Endothelial cell of umbilical vein (primary cell): ENCODE results near the gene CDC20. TPM values are rescaled to one million over a fixed set of nuclear protein-coding genes. Genes with fewer than 3 reads are reported as not detected.

Experiments
- BruUV-seq: library from RNA; stranded (reverse); fragments of 400-500 nt; replicated peaks from 2 replicates; lab custom pipeline; 2021; lab: Mats Ljungman, UMichigan
- CTCF ChIA-PET: fragments of 300-600, 350-600 bp; sonication (Branson Sonifier 250); formaldehyde crosslinking; loops from one replicate; lab custom pipeline; 2021; ENCODE audit warnings: antibody characterized with exemption, inconsistent platforms; lab: Charles Lee
- POLR2A ChIA-PET: fragments of 300-600, 350-600 bp; sonication (Branson Sonifier 250); formaldehyde crosslinking; loops from one replicate; lab custom pipeline; 2021; ENCODE audit warnings: antibody characterized with exemption, inconsistent platforms; lab: Charles Lee
- DNase-seq: peaks from one replicate; pipeline ENCODE4 v3.0.0-alpha.2; 2011; ENCODE audit warnings: low read depth, low spot score
- FAIRE-seq: peaks from 2 replicates; lab custom pipeline; 2011; peaks lifted over from hg19 to GRCh38; lab: Jason Lieb, UNC
- H2AFZ ChIP-seq: 2 replicates; pipeline ENCODE4 v1.6.0; 2012; ENCODE audit warnings: low read depth, low read length, control low read depth, inconsistent platforms
- H3K27ac ChIP-seq: 2 replicates; pipeline ENCODE4 v1.5.1; 2011; ENCODE audit warnings: low read depth, mild to moderate bottlenecking, control low read depth, low read length, moderate library complexity; ENCODE audit not compliant: insufficient read depth
- H3K27me3 ChIP-seq, 2 experiments: 2 replicates each; pipeline versions ENCODE4 v1.6.0 to v1.6.1; 2011; ENCODE audit warnings: low read length in 2 of 2, mixed read lengths in 1 of 2; ENCODE audit not compliant: control insufficient read depth in 2 of 2, insufficient read depth in 2 of 2
- H3K36me3 ChIP-seq, 2 experiments: 2 replicates in 1 of 2; 3 replicates in 1 of 2; pipeline ENCODE4 v1.5.1; 2011; ENCODE audit warnings: low read length in 2 of 2, mild to moderate bottlenecking in 1 of 2, moderate library complexity in 1 of 2; ENCODE audit not compliant: control insufficient read depth in 2 of 2, insufficient read depth in 2 of 2; ENCODE audit errors: extremely low read depth in 1 of 2
- H3K4me1 ChIP-seq: 3 replicates; pipeline ENCODE4 v1.5.1; 2011; ENCODE audit warnings: mild to moderate bottlenecking, low read length; ENCODE audit not compliant: control insufficient read depth, insufficient read depth; ENCODE audit errors: extremely low read depth
- H3K4me2 ChIP-seq: 2 replicates; pipeline ENCODE4 v1.6.1; 2011; ENCODE audit warnings: low read length, control low read depth, mixed read lengths; ENCODE audit not compliant: insufficient read depth
- H3K4me3 ChIP-seq, 3 experiments: fragments of 200-600 bp in 1 of 3; sonication (generic), shearing (Covaris generic) in 1 of 3; replicated peaks in 1 of 3; 2 replicates each; pipeline ENCODE4 v1.5.1; 2011 to 2016; ENCODE audit warnings: control low read depth in 3 of 3, low read length in 3 of 3, mild to moderate bottlenecking in 2 of 3, inconsistent platforms in 1 of 3, low read depth in 1 of 3, moderate library complexity in 1 of 3; ENCODE audit not compliant: insufficient read depth in 1 of 3
- H3K79me2 ChIP-seq: 2 replicates; pipeline ENCODE4 v1.6.0; 2012; ENCODE audit warnings: low read length, inconsistent platforms; ENCODE audit not compliant: control insufficient read depth, insufficient read depth
- H3K9ac ChIP-seq: replicated peaks from 2 replicates; pipeline ENCODE3; 2011; ENCODE audit warnings: low read length, control low read depth; ENCODE audit not compliant: insufficient read depth; ENCODE audit errors: extremely low read depth
- H3K9me1 ChIP-seq: replicated peaks from 3 replicates; pipeline ENCODE4 v1.6.0; 2011; ENCODE audit warnings: mild to moderate bottlenecking, low read length; ENCODE audit not compliant: control insufficient read depth, insufficient read depth; ENCODE audit errors: extremely low read depth
- H3K9me3 ChIP-seq: replicated peaks from 2 replicates; pipeline ENCODE4 v1.5.1; 2012; ENCODE audit warnings: low read length, inconsistent platforms; ENCODE audit not compliant: control insufficient read depth, insufficient read depth
- H4K20me1 ChIP-seq: replicated peaks from 2 replicates; pipeline ENCODE3; 2011; ENCODE audit warnings: mild to moderate bottlenecking, low read length; ENCODE audit not compliant: control insufficient read depth, insufficient read depth; ENCODE audit errors: extremely low read depth
- CTCF ChIP-seq, 2 donors: IDR thresholded peaks; 1 replicate in 1 of 2; 2 replicates in 1 of 2; pipeline ENCODE4 v1.5.1; 2011; ENCODE audit warnings: low read length in 2 of 2, mild to moderate bottlenecking in 2 of 2, moderate library complexity in 2 of 2, control low read depth in 1 of 2, inconsistent platforms in 1 of 2, low read depth in 1 of 2; ENCODE audit not compliant: insufficient read depth in 1 of 2; ENCODE audit errors: extremely low read depth in 1 of 2
- EZH2 ChIP-seq: IDR thresholded peaks from 2 replicates; pipeline ENCODE4 v1.6.1; 2012; ENCODE audit warnings: borderline replicate concordance, low read depth, mild to moderate bottlenecking, moderate library complexity, low read length, inconsistent platforms; ENCODE audit not compliant: severe bottlenecking
- FOS ChIP-seq: IDR thresholded peaks from 2 replicates; pipeline ENCODE4 v1.6.1; 2011; ENCODE audit warnings: mild to moderate bottlenecking, low read length, moderate library complexity, borderline replicate concordance; ENCODE audit not compliant: insufficient read depth
- GATA2 ChIP-seq: IDR thresholded peaks from 2 replicates; pipeline ENCODE4 v1.7.0; 2011; ENCODE audit warnings: low read depth, mild to moderate bottlenecking, moderate library complexity, mixed read lengths, low read length; ENCODE audit not compliant: insufficient read length, insufficient read depth
- JUN ChIP-seq: IDR thresholded peaks from 2 replicates; pipeline ENCODE4 v1.6.1; 2011; ENCODE audit warnings: borderline replicate concordance, low read depth; ENCODE audit not compliant: insufficient read length, insufficient read depth
- MYC ChIP-seq: IDR thresholded peaks from one replicate; pipeline ENCODE4 v1.6.1; 2011; ENCODE audit warnings: mild to moderate bottlenecking, low read depth, low read length
- POLR2AphosphoS5 ChIP-seq: IDR thresholded peaks from 2 replicates; pipeline ENCODE4 v1.6.1; 2012; ENCODE audit warnings: low read depth, mild to moderate bottlenecking, control low read depth, low read length, moderate library complexity; ENCODE audit not compliant: insufficient read depth
- dilution Hi-C: fragments of 300-500 bp; cut with MboI; formaldehyde crosslinking; loops from one replicate; pipeline ENCODE4 v1.15.0; 2019; ENCODE audit warnings: low sequenced_read_pairs; ENCODE audit not compliant: extremely low pct_ligation_motif_present
- intact Hi-C: fragments of 100-400 bp; cut with micrococcal nuclease; formaldehyde crosslinking; loops from one replicate; pipeline ENCODE4 v1.10.0; 2022
- polyA plus RNA-seq, 4 experiments: library from polyadenylated mRNA; depleted of rRNA in 3 of 4; stranded (reverse) in 3 of 4; unstranded in 1 of 4; fragments of >200 nt; gene quantifications; 2 replicates each; pipeline versions ENCODE4 v1.2.1 to v1.2.3, GENCODE V29; 2011 to 2012; ENCODE audit warnings: missing spikeins in 1 of 4
- total RNA-seq: library from RNA; stranded (reverse); gene quantifications from 2 replicates; pipeline ENCODE4 v1.2.3, GENCODE V29; 2021
- TF ChIP-seq, protein P1 (sequence below): IDR thresholded peaks from 2 replicates; pipeline ENCODE4 v1.6.1; 2011; ENCODE audit not compliant: insufficient read depth, insufficient read length

The CDC20 gene
- total and polyA plus RNA-seq, 2 donors (not counting 3 experiments of a cell fraction or from before 2014, with no cell fraction given) = 129 to 170 TPM

GRCh38 chr1:43334453-43335205 lies 24.2 kb upstream of the CDC20 start:
- intact Hi-C loops = no loop called here
- dilution Hi-C loops = no loop called here
- no TSS peak for BruUV-seq
- no peak overlapping the region for H2AFZ ChIP-seq
- DNase-seq (no peak), FAIRE-seq (no peak)
- H3K4me1 ChIP-seq = peaks cover 8% of the 10 kb centered on the region
- ChIA-PET POLR2A (no interaction called here), CTCF (no interaction called here)
- no peaks in the 10 kb centered on the region for H3K27me3 ChIP-seq
- H4K20me1 ChIP-seq = no peaks in the 10 kb centered on the region
- no peaks in the 10 kb centered on the region for H3K79me2 ChIP-seq
- H3K36me3 ChIP-seq = no peaks in the 10 kb centered on the region
- no peak overlapping the region for H3K4me3 ChIP-seq
- TF ChIP-seq JUN = no peak
- TF ChIP-seq, protein P1, sequence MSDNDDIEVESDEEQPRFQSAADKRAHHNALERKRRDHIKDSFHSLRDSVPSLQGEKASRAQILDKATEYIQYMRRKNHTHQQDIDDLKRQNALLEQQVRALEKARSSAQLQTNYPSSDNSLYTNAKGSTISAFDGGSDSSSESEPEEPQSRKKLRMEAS = no peak
- no peak for TF ChIP-seq GATA2
- TF ChIP-seq EZH2 = no peak
- no peak for TF ChIP-seq CTCF (IDR thresholded peaks at IDR 0.05; ENCODE audit: extremely low read depth in 1 of 2, insufficient read depth in 1 of 2, low read depth in 1 of 2, low read length in 2 of 2)
- no peak for TF ChIP-seq FOS
- no peak for TF ChIP-seq MYC
- no peak for TF ChIP-seq POLR2AphosphoS5
- no peaks in the 10 kb centered on the region for H3K9me1 ChIP-seq
- no peak overlapping the region for H3K27ac ChIP-seq
- no peak overlapping the region for H3K9ac ChIP-seq
- H3K4me2 ChIP-seq = no peak overlapping the region
- H3K9me3 ChIP-seq = no peaks in the 10 kb centered on the region
